Left cardiac atrium (tissue), 4 donors: Measurements from ENCODE around the gene LILRB5. TPM values are rescaled to one million over a fixed set of nuclear protein-coding genes. Genes with fewer than 3 reads are reported as not detected.
"Not testable (repeated sequence)": the region's sequence is repeated elsewhere in the genome, so short reads cannot be mapped to it uniquely, and the experiment has no call there.

Experiments used
- ATAC-seq, 2 donors: fragments of 200-7000 bp; cut with Tn5 transposase; one replicate each; pipeline ENCODE4 v1.9.1; 2020; ENCODE audit warnings: mild to moderate bottlenecking in 2 of 2, moderate library complexity in 2 of 2
- DNase-seq: peaks from one replicate; pipeline ENCODE4 v3.0.0-alpha.2; 2020
- intact Hi-C, 2 donors: fragments of 100-400 bp; cut with DNase I; formaldehyde crosslinking; loops; one replicate each; pipeline versions ENCODE4 v1.14.1 to v1.15.1; 2022 to 2023
- long read RNA-seq: library from polyadenylated mRNA; unstranded; transcript quantifications from one replicate; pipeline ENCODE4 v2.0.0, GENCODE V29; 2021
- total RNA-seq, 2 donors: library from RNA; stranded (reverse); fragmentation: NEBNext Ultra II Directional; extraction: Animal tissue kit (Norgen Biotek cat#: 25700); gene quantifications; one replicate each; pipeline ENCODE4 v1.2.1, GENCODE V29; 2021
- donor health status: DM: no; HTN: yes; CAD: no.
- donor health status: DM: no; HTN: yes; CAD: no; lungs with severe emphysema.
- donor health status: DM: yes; HTN: yes; CAD: no.
- donor health status: Dilated cardiomyopathy.

Gene LILRB5
- 10 to 100 TPM; 15.1 to 21.4 TPM for total RNA-seq
- long read RNA-seq, partial matches to known transcripts: 2 of 5 reads
- long read RNA-seq, other reads (novel, unspliced or antisense): 2 of 5 reads

GRCh38 chr19:54257116-54257480, at the start of gene LILRB5:
Gene LILRB5, minus strand, starts transcription at chr19:54257273. Its CDS starts 80 bp downstream, at chr19:54257193.
- peak in 1 of 2 donors; percentile 56 for ATAC-seq
- intact Hi-C loops: no loop called here

GRCh38 chr19:54305141-54305540, 48.1 kb upstream of the LILRB5 start:
- ATAC-seq (no peak), DNase-seq (no peak)
- intact Hi-C loops: no loop called here

More at GRCh38 chr19:54257116-54257480, at the start of gene LILRB5:
- no peak for DNase-seq

DNA sequence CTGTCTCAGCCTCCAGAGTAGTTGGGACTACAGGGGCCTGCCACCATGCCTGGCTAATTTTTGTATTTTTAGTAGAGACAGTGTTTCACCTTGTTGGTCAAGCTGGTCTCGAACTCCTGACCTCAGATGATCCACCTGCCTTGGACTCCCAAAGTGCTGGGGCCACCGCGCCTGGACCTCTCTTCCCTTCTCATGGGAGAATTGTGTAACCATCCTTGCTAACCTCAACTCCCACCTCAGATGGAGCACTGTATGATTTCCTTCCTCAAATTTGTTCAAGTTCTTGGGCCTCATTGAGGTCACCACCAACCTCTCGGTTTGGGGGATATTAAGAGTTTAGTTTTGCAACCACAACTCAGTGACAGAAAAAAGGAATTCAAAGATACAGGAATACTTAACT, 45.2 kb upstream of the LILRB5 start:
- intact Hi-C loops: no loop called here
- DNase-seq (no peak), ATAC-seq (peak in 1 of 2 donors; percentile 49)

DNA sequence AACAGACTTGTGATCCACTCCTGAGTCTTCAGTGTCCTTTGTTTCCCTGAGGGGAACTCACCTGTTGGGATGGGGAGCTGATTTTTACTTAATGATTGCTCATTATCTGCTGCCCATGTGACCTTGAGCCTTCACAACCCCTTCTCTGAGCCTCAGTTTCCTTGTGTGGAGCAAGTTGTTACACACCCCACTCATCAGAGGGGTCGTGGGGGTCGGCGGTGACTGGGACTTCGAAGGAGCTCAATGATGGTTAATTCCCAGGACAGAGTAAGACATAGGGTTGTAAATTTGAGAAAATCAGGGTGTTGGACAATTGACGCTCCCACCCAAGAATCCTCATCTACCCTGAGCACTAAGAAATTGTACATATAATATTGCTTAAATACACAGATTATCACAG, 42.4 kb upstream of the LILRB5 start:
- DNase-seq: no peak
- intact Hi-C loops: loop anchor here in 1 of 2 donors (10.0 kb wide), 1 partner anchor 275 kb away; the partner anchor contains the start of gene LILRA2

GRCh38 chr19:54299126-54299498, 42.0 kb upstream of the LILRB5 start:
- intact Hi-C loops: loop anchor here in 1 of 2 donors (10.0 kb wide), 1 partner anchor 276 kb away; the partner anchor contains the start of gene LILRA2
- ATAC-seq (no peak), DNase-seq (no peak)

More for the DNA sequence above, 42.4 kb upstream of the LILRB5 start:
- no peak for ATAC-seq

- no peak for ATAC-seq
- intact Hi-C loops: loop anchor here in 1 of 2 donors (10.0 kb wide), 1 partner anchor 276 kb away; the partner anchor contains the start of gene LILRA2
- DNase-seq: no peak
Observed at GRCh38 chr19:54298357-54299125, 41.5 kb upstream of the LILRB5 start.

- no peak for ATAC-seq
- no peak for DNase-seq
- intact Hi-C loops: loop anchor here in 1 of 2 donors (10.0 kb wide), 1 partner anchor 277 kb away; the partner anchor contains the start of gene LILRA2
Observed at GRCh38 chr19:54297759-54298305, 40.8 kb upstream of the LILRB5 start.

DNA sequence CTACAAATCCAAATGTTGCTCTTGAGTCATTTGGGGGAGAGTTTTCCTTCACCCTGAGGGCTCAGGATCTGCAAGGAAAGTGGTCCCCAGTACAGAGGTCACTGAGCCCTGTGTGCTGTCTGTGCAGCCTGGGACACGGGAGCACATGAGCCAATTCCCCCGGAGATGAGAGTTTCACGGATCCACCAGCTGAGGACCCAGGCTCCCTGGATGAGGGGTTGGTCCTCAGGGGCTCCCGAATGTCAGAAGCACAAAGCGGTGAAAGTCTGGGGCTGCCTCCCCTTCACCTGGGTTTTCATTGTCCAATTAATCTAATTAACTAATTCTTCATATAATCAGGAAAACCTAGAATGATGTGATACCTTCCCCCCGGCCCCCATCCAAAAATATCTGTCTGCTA, 37.5 kb upstream of the LILRB5 start:
- no peak for DNase-seq
- intact Hi-C loops: loop anchor here in 1 of 2 donors (10.0 kb wide), 1 partner anchor 280 kb away; the partner anchor contains the start of gene LILRA2
- no peak for ATAC-seq

DNA sequence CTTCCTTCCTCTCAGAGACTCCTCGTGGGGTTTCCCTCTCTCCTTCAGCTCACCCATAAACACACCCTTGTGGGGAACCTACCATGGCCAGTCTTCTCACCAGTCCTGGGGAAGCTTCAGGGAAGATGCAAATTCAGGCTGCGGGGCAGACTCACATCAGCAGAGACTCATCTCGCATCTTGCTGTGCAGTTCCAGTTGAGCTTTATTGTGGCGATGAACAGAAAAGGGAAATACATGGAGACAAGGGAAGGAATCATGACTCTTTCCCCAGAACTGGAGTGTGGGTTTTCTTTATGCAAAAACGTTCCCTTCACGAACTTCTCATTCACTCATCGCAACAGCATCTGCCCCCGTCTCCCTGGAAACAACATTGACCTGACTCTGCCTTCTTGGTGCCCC, 32.1 kb upstream of the LILRB5 start:
- intact Hi-C loops, ATAC-seq, DNase-seq: not testable (repeated sequence)

GRCh38 chr19:54287456-54287855, 30.4 kb upstream of the LILRB5 start:
- intact Hi-C loops: no loop called here
- ATAC-seq: no peak
- DNase-seq: no peak

DNA sequence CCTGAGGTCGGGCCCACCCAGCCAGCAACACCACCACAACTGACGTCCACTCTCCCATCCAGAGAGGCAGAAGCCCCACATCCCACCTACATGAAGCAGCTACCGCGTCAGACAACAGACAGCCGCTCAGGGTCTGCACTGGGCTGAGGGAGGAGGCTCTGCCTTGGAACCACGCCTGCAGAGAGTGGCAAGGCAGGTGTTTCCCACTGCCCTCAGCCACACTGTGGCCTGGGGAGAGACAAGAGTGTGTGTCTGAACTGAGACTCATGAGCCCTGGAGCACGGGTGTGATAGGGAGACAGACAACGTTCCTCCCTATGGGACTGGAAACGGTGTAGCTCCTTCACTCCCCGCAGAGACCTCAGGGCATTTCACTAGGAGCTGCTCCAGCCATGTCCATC, 29.2 kb upstream of the LILRB5 start:
- DNase-seq, intact Hi-C loops, ATAC-seq: not testable (repeated sequence)

GRCh38 chr19:54285427-54286056, 28.5 kb upstream of the LILRB5 start:
- DNase-seq, intact Hi-C loops: not testable (repeated sequence)
- peak in 1 of 2 donors; percentile 12 for ATAC-seq

- intact Hi-C loops: no loop called here
- DNase-seq (no peak), ATAC-seq (no peak)
Observed at GRCh38 chr19:54282686-54283470, 25.8 kb upstream of the LILRB5 start.

- intact Hi-C loops, ATAC-seq: not testable (repeated sequence)
Observed at GRCh38 chr19:54281729-54282075, 24.6 kb upstream of the LILRB5 start.

GRCh38 chr19:54281007-54281728, 24.1 kb upstream of the LILRB5 start, which contains the start of gene LILRB2:
Gene LILRB2, minus strand, starts transcription at chr19:54281110. Its CDS starts 614 bp downstream, at chr19:54280496.
- no peak for DNase-seq
- intact Hi-C loops: no loop called here
- peak in 1 of 2 donors; percentile 34 for ATAC-seq

More at GRCh38 chr19:54281729-54282075, 24.6 kb upstream of the LILRB5 start:
- not testable (repeated sequence) for DNase-seq

DNA sequence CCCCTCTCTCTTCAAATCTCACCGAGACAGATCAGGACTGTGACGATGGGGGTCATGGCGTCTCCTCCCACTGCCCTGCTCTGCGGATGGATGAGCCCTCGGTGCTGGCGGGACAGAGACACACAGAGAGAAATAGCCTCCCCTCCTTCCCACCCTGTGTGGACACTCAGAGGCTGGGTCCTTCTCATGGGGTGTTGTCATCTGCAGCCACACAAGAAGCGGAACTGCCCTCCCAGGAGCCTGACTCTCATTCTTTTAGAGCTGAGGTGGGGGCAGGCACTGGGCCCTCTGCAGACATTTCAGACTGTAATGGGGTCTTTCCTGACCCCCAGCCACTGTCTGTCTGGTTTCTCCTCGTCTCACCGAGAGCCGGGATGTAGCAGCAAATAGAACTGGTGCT, 23.4 kb upstream of the LILRB5 start:
- ATAC-seq: peak; percentile 50 to 73
- intact Hi-C loops: not testable (repeated sequence)
- DNase-seq: peak; percentile 36

- intact Hi-C loops, DNase-seq, ATAC-seq: not testable (repeated sequence)
Observed at GRCh38 chr19:54280025-54280424, 23.0 kb upstream of the LILRB5 start.

DNA sequence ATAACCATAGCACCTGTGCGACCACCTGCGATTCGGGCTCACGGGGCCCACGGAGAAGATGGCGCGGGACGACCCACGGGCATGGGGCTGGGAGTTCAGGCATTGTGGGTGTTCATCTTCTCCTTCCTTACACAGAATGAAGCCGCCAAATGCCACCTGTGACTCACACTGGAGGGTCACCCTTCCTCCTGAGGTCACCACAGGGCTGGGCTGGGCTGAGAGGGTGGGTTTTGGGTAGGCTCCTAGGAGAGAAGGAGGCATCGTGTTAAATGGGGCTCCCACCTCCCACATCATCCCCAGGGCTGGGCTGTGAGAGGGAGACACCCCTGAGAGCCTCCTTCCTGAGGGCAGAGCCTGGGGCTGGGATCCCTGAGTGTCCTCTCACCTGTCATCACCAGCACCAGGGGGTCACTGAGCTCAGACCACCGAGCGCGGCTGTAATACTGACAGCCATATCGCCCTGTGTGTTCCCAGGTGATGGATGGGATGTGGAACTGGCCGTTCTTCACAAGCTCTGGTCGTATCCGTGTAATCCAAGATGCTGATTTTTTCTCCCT, 22.4 kb upstream of the LILRB5 start:
- no peak for DNase-seq
- ATAC-seq: no peak
- intact Hi-C loops: no loop called here
